ENCODE measurements around the gene FCSK. TPM values are rescaled to one million over a fixed set of nuclear protein-coding genes. Genes with fewer than 3 reads are reported as not detected.
"Not testable (repeated sequence)": the region's sequence is repeated elsewhere in the genome, so short reads cannot be mapped to it uniquely, and the experiment has no call there.

Gene FCSK
- total and polyA plus RNA-seq, 3 donors from 2014 or later = 12.4 to 36.3 (median 26.4) TPM

DNA sequence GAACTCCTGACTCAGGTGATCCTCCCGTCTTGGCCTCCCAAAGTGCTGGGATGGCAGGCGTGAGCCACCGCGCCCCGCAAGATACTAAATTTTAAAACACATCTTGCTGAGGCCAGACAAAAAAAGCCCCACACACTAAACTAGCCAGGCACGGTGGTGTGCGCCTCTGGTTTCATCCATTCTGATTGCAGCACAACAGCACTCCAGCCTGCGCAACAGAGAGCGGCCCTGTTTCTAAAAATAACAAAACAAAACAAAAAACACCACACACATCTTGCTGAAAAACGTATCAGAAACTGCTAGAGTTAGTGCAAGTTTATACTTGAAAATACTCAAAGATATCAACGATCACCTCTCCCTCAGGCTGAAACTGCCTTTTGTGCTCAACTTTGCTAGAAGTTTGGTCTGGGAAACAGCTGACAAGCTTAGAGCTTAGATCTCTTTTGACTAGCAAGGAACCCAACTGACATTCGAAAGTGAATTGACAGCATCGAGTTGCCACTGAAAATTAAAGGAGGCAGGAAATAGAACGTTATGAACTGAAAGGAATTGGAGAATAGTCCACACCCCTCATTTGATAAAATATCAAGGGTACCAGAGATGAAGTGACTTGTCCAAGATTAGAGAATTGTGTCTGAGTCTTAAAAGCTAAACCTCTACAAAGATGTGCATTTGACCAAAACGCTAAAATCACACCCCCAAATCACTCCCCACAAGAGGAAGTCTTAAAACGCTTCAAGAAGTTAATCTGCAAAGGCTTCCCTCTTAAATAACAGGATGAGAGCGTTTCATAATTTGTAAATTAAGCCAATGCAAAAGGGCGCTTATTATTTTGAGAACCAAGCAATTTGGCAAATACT, 68.1 kb downstream of the FCSK start:
- Histone ChIP-seq H3K36me3 (ENCODE audit: low read depth, missing control alignments) (no peaks in the 10 kb centered on the region), H3K4me3 (peak overlapping the region; percentile 78 to 98), H3K27ac (peak overlapping the region in 1 of 2 donors; percentile 87), H3K9me3 (no peaks in the 10 kb centered on the region), H3K4me1 (peaks cover 8% of the 10 kb centered on the region), H3K27me3 (no peaks in the 10 kb centered on the region)
- no peak for DNase-seq
- TF ChIP-seq, protein P1, sequence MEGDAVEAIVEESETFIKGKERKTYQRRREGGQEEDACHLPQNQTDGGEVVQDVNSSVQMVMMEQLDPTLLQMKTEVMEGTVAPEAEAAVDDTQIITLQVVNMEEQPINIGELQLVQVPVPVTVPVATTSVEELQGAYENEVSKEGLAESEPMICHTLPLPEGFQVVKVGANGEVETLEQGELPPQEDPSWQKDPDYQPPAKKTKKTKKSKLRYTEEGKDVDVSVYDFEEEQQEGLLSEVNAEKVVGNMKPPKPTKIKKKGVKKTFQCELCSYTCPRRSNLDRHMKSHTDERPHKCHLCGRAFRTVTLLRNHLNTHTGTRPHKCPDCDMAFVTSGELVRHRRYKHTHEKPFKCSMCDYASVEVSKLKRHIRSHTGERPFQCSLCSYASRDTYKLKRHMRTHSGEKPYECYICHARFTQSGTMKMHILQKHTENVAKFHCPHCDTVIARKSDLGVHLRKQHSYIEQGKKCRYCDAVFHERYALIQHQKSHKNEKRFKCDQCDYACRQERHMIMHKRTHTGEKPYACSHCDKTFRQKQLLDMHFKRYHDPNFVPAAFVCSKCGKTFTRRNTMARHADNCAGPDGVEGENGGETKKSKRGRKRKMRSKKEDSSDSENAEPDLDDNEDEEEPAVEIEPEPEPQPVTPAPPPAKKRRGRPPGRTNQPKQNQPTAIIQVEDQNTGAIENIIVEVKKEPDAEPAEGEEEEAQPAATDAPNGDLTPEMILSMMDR (IDR thresholded peaks at IDR 0.05) = no peak
- TF ChIP-seq POLR2A (IDR thresholded peaks at IDR 0.05) = no peak
- intact Hi-C loops (cut with DNase I; ENCODE audit: low total_unique reads) = loop anchor here (10.0 kb wide), 1 partner anchor 132 kb away; no protein-coding TSS in a partner anchor
- 33 to 47% methylated on average over 17 to 18 of the region's 18 CpGs for WGBS, 2 donors

DNA sequence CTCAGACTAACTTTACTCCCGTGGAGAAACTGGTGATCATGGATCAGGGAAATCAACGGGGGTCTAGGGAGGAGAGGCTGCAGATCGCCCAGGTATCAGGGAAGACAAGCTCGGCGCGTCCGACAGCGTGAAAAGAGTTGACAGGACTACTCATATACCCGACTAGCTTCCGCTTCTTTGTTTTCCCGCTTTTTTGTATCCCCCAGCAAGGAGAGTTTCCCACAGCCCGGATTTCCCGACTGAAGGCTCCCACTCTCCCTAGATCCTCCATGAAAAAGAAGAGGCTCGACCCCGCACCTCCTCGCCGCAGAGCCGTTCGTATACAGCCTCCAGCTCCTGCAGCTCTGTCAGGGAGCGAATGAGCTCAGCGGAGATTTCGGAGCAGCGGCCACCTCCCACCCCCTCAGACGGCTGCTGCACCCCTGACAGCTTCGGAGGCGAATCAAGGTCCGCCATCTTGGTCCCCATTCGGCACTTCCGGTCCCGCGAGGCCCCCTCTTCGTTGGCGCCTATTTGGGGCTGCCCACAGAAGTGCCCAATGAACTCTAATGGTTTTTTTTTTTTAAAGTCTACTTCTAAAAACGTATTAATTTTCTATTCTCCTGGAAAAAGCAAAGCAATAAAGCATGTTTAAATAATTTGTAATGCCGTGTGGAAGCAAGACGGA, 68.8 kb downstream of the FCSK start, which contains the start of gene COG4:
COG4 (minus strand) TSS at position 479 of the 667 bp plus-strand sequence; CDS start at position 468, 11 bp downstream.
- peaks cover 8% of the 10 kb centered on the region for H3K4me1 ChIP-seq
- no peaks in the 10 kb centered on the region for H3K9me3 ChIP-seq
- peak within 1 kb of the TSS; percentile 87 to 95 for H3K27ac ChIP-seq
- no peaks in the 10 kb centered on the region for H3K27me3 ChIP-seq
- peak within 1 kb of the TSS; percentile 78 to 98 for H3K4me3 ChIP-seq
- TF ChIP-seq, protein P1 (IDR thresholded peaks at IDR 0.05) = no peak
- TF ChIP-seq POLR2A (IDR thresholded peaks at IDR 0.05) = no peak
- no peaks in the 10 kb centered on the region for H3K36me3 ChIP-seq (ENCODE audit: low read depth, missing control alignments)
- DNase-seq = peak; percentile 91
- intact Hi-C loops (cut with DNase I; ENCODE audit: low total_unique reads) = loop anchor here (10.0 kb wide), 1 partner anchor 132 kb away; no protein-coding TSS in a partner anchor
- 0% methylated on average over 36 of the region's 36 CpGs for WGBS, 2 donors

DNA sequence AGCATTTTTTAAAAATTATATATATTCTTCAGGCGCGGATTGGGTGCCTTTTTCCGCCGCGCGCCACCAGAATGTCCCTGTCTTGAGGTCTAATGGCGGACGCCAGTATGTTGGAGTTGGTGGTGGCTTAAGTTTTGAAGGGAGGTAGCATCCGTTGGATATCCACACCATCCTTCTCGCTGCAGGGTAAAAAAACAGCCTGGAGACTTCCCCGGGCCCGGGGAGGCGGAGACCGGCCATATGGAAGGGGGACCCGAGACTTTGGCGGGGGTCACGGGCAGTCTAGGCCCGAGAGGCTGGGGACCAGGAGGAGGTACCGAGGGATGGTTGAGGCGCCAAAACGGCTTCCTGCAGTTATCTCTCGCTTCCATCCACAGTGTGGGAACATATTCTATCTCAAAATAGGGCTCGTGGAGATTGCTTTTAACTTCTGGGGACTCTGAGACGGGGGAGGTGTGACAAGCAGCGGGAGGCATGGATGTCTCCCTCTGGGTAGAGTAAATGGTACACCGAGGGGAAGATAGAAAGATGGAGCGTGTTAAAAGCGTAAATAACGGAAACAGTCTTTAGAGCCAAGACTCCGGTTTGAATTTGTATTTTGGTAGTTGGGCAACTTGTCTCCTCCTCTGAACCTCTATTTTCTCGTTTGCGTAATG, 69.5 kb downstream of the FCSK start, which contains the start of gene SF3B3:
SF3B3 (plus strand) TSS at position 74 of the 656 bp plus-strand sequence. CDS start 2,841 bp downstream, outside the sequence.
- 0 to 1% methylated on average over 29 to 32 of the region's 32 CpGs for WGBS, 2 donors
- peak; percentile 81 for DNase-seq
- intact Hi-C loops (cut with DNase I; ENCODE audit: low total_unique reads) = loop anchor here (10.0 kb wide), 1 partner anchor 131 kb away; no protein-coding TSS in a partner anchor
- Histone ChIP-seq H3K4me1 (peaks cover 8% of the 10 kb centered on the region), H3K9me3 (no peaks in the 10 kb centered on the region), H3K4me3 (peak within 1 kb of the TSS; percentile 78 to 98), H3K36me3 (ENCODE audit: low read depth, missing control alignments) (no peaks in the 10 kb centered on the region), H3K27me3 (no peaks in the 10 kb centered on the region), H3K27ac (peak within 1 kb of the TSS; percentile 87 to 95)
- TF ChIP-seq, protein P1 (IDR thresholded peaks at IDR 0.05) = no peak
- TF ChIP-seq POLR2A (IDR thresholded peaks at IDR 0.05) = no peak

DNA sequence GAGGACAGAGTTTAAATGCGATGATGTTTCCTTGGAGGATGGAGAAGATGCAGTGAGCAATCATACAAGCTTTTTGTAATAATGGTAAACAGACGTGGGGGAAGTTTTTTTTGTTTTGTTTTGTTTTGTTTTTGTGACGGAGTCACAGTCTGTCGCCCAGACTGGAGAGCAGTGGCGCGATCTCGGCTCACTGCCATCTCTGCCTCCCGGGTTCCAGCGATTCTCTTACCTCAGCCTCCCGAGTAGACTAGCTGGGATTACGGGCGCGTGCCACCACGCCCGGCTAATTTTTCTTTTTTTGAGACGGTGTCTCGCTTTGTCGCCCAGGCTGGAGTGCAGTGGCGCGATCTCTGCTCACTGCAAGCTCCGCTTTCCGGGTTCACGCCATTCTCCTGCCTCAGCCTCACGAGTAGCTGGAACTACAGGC, 70.0 kb downstream of the FCSK start:
- intact Hi-C loops (cut with DNase I; ENCODE audit: low total_unique reads) = loop anchor here (10.0 kb wide), 1 partner anchor 130 kb away; no protein-coding TSS in a partner anchor
- not testable (repeated sequence) for H3K4me1 ChIP-seq
- DNase-seq = peak; percentile 53

More for the DNA sequence above, 70.0 kb downstream of the FCSK start:
- 0 to 1% methylated on average over 22 to 24 of the region's 24 CpGs for WGBS, 2 donors
- H3K4me3 ChIP-seq = peak overlapping the region; percentile 78 to 98
- H3K9me3 ChIP-seq; H3K27me3 ChIP-seq; H3K36me3 ChIP-seq (ENCODE audit: low read depth, missing control alignments): not testable (repeated sequence)
- peak overlapping the region; percentile 87 to 95 for H3K27ac ChIP-seq

Measured in testis (tissue), 3 donors.